Liver (tissue), 3 donors: Measurements from ENCODE around the gene SEMA4F.

Source experiments
- CTCF ChIP-seq: fragments of 150-350 bp; IDR thresholded peaks from 2 replicates; pipeline ENCODE4 v1.5.1; 2017; ENCODE audit warnings: improper control_type of control experiment, low read depth, low read length; ENCODE audit not compliant: missing input control
- GABPA ChIP-seq, 2 donors: IDR thresholded peaks in 1 of 2; conservative IDR thresholded peaks in 1 of 2; 2 replicates each; pipeline ENCODE4 v1.6.1; 2016; ENCODE audit warnings: antibody characterized with exemption in 2 of 2, mild to moderate bottlenecking in 1 of 2, moderate library complexity in 1 of 2
- HNF4G ChIP-seq: IDR thresholded peaks from 2 replicates; pipeline ENCODE4 v1.6.1; 2016; ENCODE audit warnings: antibody characterized with exemption
- MAX ChIP-seq: IDR thresholded peaks from 2 replicates; pipeline ENCODE4 v1.6.1; 2016; ENCODE audit warnings: antibody characterized with exemption
- RAD21 ChIP-seq, 2 donors: IDR thresholded peaks; 2 replicates each; pipeline ENCODE4 v1.6.1; 2016; ENCODE audit warnings: antibody characterized with exemption in 2 of 2, mild to moderate bottlenecking in 2 of 2
- REST ChIP-seq: IDR thresholded peaks from 2 replicates; pipeline ENCODE4 v1.6.1; 2016; ENCODE audit warnings: antibody characterized with exemption, mild to moderate bottlenecking
- RXRA ChIP-seq, 2 donors: IDR thresholded peaks; 2 replicates each; pipeline ENCODE4 v1.6.1; 2017 to 2018; ENCODE audit warnings: antibody characterized with exemption in 2 of 2, mild to moderate bottlenecking in 1 of 2
- SP1 ChIP-seq: IDR thresholded peaks from 2 replicates; pipeline ENCODE4 v1.6.1; 2018; ENCODE audit warnings: antibody characterized with exemption, mild to moderate bottlenecking
- YY1 ChIP-seq: IDR thresholded peaks from 2 replicates; pipeline ENCODE4 v1.6.1; 2016; ENCODE audit warnings: antibody characterized with exemption, mild to moderate bottlenecking
- donor health status: healthy.
- donor health status: healthy.

GRCh38 chr2:74670263-74670662 is 16.2 kb downstream of the SEMA4F start:
- TF ChIP-seq CTCF (no peak), REST (no peak), MAX (no peak), RAD21 (IDR thresholded peaks at IDR 0.05) (no peak), GABPA (IDR thresholded peaks at IDR 0.05 in 1 of 2, conservative IDR thresholded peaks at IDR 0.05 in 1 of 2) (no peak), YY1 (no peak), SP1 (no peak), HNF4G (no peak), RXRA (IDR thresholded peaks at IDR 0.05) (no peak)
